GM12864 (cell line): ENCODE measurements around the gene CNRIP1.

ENCODE experiments used
- DNase-seq: peaks from one replicate; pipeline ENCODE4 v3.0.0-alpha.2; 2011; ENCODE audit warnings: low read depth
- H3K4me3 ChIP-seq: 2 replicates; pipeline ENCODE4 v1.5.1; 2011; ENCODE audit warnings: mild to moderate bottlenecking, low read depth, low read length, control low read depth
- CTCF ChIP-seq: IDR thresholded peaks from 2 replicates; pipeline ENCODE4 v1.5.1; 2011; ENCODE audit warnings: low read depth, mild to moderate bottlenecking, moderate library complexity, low read length, control low read depth, inconsistent platforms; ENCODE audit errors: missing control alignments

Gene CNRIP1

DNA sequence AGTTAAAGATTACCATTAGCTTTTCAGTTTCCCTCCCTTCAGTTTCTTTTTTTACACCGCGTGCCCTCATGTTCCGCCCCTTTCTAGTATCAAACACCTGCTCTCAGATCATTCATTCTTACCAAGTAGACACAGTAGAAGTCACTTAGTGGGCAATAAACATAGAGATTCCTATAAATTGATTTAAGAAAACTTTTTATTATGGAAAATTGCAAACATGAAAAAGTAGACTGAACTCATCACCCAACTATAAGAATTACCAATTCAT lies 21.2 kb upstream of the CNRIP1 start:
- no peak overlapping the region for H3K4me3 ChIP-seq
- DNase-seq, result no peak
- no peak for TF ChIP-seq CTCF

GRCh38 chr2:68340226-68341061 lies 20.7 kb upstream of the CNRIP1 start:
- H3K4me3 ChIP-seq, result no peak overlapping the region
- TF ChIP-seq CTCF, result no peak
- no peak for DNase-seq

GRCh38 chr2:68336192-68336591 lies 16.4 kb upstream of the CNRIP1 start:
- TF ChIP-seq CTCF, result no peak
- H3K4me3 ChIP-seq, result no peak overlapping the region
- DNase-seq, result no peak

DNA sequence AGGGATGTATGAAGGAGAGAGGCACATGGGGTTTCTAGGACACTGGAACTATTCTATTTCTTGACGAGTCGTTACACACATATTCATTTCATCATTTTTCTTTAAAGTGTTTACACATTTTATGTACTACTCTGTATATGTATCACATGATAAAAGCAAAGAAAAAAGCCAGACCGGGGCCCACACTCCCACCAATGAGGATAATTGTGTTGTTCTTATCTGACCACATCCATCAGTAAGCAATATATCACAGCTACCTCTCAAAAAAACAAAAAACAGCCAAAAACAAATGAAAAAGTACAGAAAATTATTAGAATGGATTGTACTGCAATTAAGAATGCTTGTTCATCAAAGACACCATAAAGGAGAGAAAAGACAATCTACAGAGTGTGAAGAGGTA lies 14.2 kb upstream of the CNRIP1 start:
- H3K4me3 ChIP-seq, result no peak overlapping the region
- no peak for TF ChIP-seq CTCF
- DNase-seq, result no peak

- no peak overlapping the region for H3K4me3 ChIP-seq
- no peak for DNase-seq
- no peak for TF ChIP-seq CTCF
Observed at GRCh38 chr2:68333009-68333408, 13.3 kb upstream of the CNRIP1 start.

- no peak for TF ChIP-seq CTCF
- no peak for DNase-seq
- H3K4me3 ChIP-seq, result no peak overlapping the region
Observed at GRCh38 chr2:68330691-68331090, 10.9 kb upstream of the CNRIP1 start.

- no peak overlapping the region for H3K4me3 ChIP-seq
- no peak for TF ChIP-seq CTCF
- DNase-seq, result no peak
Observed at GRCh38 chr2:68328901-68329300, 9.2 kb upstream of the CNRIP1 start.
